K562 (cell line): Measurements from ENCODE around the gene CDC5L.

Source experiments
- ARNT ChIP-seq, 2 experiments: fragments of 450-650 bp; IDR thresholded peaks; 2 replicates each; pipeline ENCODE4 v1.6.1; 2016; ENCODE audit warnings: mild to moderate bottlenecking in 1 of 2
- CREB1 ChIP-seq, 2 experiments: sonication (generic) in 1 of 2; formaldehyde crosslinking in 1 of 2; IDR thresholded peaks; 2 replicates each; pipeline versions ENCODE4 v1.6.1 to v1.8.0; 2012 to 2022; ENCODE audit warnings: inconsistent platforms in 1 of 2, mild to moderate bottlenecking in 1 of 2, missing genetic modification reagents in 1 of 2, moderate library complexity in 1 of 2
- NR2C2 ChIP-seq, 2 experiments: fragments of 200-800 bp in 1 of 2; sonication (Bioruptor generic) in 1 of 2; sonication (generic) in 1 of 2; formaldehyde crosslinking in 1 of 2; IDR thresholded peaks; 2 replicates each; pipeline versions ENCODE4 v1.6.1 to v1.8.0; 2016 to 2022; ENCODE audit warnings: mild to moderate bottlenecking in 1 of 2, missing compliant biosample characterization in 1 of 2, missing genetic modification characterization in 1 of 2, missing genetic modification reagents in 1 of 2
- NR4A1 ChIP-seq, 2 experiments: fragments of 250-450 bp in 1 of 2; fragments of 450-650 bp in 1 of 2; sonication (Bioruptor Pico) in 1 of 2; IDR thresholded peaks; 2 replicates each; pipeline versions ENCODE4 v1.4.0 to v1.6.1; 2016 to 2020; ENCODE audit warnings: mild to moderate bottlenecking in 2 of 2, missing compliant biosample characterization in 1 of 2, missing genetic modification characterization in 1 of 2, moderate library complexity in 1 of 2
- NRF1 ChIP-seq, 2 experiments: fragments of 450-650 bp; IDR thresholded peaks in 1 of 2; conservative IDR thresholded peaks in 1 of 2; 2 replicates each; pipeline ENCODE4 v1.6.1; 2014; ENCODE audit warnings: mild to moderate bottlenecking in 2 of 2
- PCBP1 ChIP-seq: fragments of 200-400 bp; formaldehyde crosslinking; IDR thresholded peaks from 2 replicates; pipeline ENCODE4 v1.6.1; 2018; ENCODE audit warnings: mild to moderate bottlenecking, low read depth, low read length; ENCODE audit not compliant: poor library complexity, severe bottlenecking
- POU5F1 ChIP-seq: fragments of 150-350 bp; IDR thresholded peaks from 2 replicates; pipeline ENCODE4 v1.6.1; 2014; ENCODE audit warnings: borderline replicate concordance, low read length, low read depth, mild to moderate bottlenecking; ENCODE audit not compliant: partially characterized antibody
- YY1 ChIP-seq, 3 experiments: IDR thresholded peaks; 2 replicates each; pipeline ENCODE4 v1.6.1; 2011; ENCODE audit warnings: low read length in 2 of 3, mild to moderate bottlenecking in 2 of 3, moderate library complexity in 2 of 3, borderline replicate concordance in 1 of 3, control low read depth in 1 of 3, low read depth in 1 of 3; ENCODE audit not compliant: insufficient read depth in 3 of 3, insufficient replicate concordance in 2 of 3, control insufficient read depth in 1 of 3, insufficient read length in 1 of 3; ENCODE audit errors: extremely low read depth in 1 of 3
- ZC3H4 ChIP-seq: sonication (generic); formaldehyde crosslinking; IDR thresholded peaks from 2 replicates; pipeline ENCODE4 v1.9.0; 2021; ENCODE audit warnings: missing genetic modification reagents, borderline replicate concordance
- ZNF436 ChIP-seq: fragments of 250-450, 450-650 bp; sonication (Bioruptor Pico); formaldehyde crosslinking; IDR thresholded peaks from 2 replicates; pipeline ENCODE4 v1.7.0; 2020; ENCODE audit warnings: mild to moderate bottlenecking
- TF ChIP-seq, protein P1 (sequence below): IDR thresholded peaks from 2 replicates; pipeline ENCODE4 v1.6.1; 2014; ENCODE audit warnings: antibody characterized with exemption
- TF ChIP-seq, protein P2 (sequence below), 3 experiments: IDR thresholded peaks in 2 of 3; conservative IDR thresholded peaks in 1 of 3; 2 replicates each; pipeline ENCODE4 v1.5.1; 2011 to 2012; ENCODE audit warnings: low read length in 3 of 3, mild to moderate bottlenecking in 3 of 3, control low read depth in 2 of 3, improper control_type of control experiment in 1 of 3, inconsistent platforms in 1 of 3, low read depth in 1 of 3, mixed read lengths in 1 of 3, moderate library complexity in 1 of 3; ENCODE audit not compliant: insufficient read depth in 2 of 3
- TF ChIP-seq, protein P3 (sequence below): fragments of 450-650 bp; formaldehyde crosslinking; IDR thresholded peaks from 2 replicates; pipeline ENCODE4 v1.4.0; 2022; ENCODE audit warnings: mild to moderate bottlenecking, moderate library complexity

DNA sequence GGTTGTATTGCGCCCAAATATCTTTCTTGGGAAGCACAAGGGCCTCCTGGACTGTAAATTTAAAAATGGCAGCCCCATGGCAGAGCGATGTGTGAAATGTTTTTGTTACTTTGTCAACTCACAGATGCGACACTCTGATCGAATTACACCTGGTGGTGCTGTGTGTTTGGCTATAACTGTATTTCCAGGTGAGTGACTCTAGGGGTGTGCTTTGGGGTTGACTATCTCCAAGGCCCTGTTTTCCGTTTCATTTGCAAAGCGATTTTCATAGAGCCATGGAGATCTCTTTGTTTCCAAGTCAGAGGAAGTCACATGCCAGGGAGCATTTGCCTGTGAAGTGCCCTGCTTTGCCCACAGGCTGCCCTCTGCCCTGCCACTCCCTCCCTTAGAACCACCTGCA, 93.5 kb downstream of the CDC5L start:
- TF ChIP-seq, protein P1, sequence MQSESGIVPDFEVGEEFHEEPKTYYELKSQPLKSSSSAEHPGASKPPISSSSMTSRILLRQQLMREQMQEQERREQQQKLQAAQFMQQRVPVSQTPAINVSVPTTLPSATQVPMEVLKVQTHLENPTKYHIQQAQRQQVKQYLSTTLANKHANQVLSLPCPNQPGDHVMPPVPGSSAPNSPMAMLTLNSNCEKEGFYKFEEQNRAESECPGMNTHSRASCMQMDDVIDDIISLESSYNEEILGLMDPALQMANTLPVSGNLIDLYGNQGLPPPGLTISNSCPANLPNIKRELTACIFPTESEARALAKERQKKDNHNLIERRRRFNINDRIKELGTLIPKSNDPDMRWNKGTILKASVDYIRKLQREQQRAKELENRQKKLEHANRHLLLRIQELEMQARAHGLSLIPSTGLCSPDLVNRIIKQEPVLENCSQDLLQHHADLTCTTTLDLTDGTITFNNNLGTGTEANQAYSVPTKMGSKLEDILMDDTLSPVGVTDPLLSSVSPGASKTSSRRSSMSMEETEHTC = no peak
- TF ChIP-seq ZC3H4 (CRISPR knock-in tag) (no peak), NR4A1 (CRISPR knock-in tag; IDR thresholded peaks at IDR 0.05) (no peak), NR4A1 (tag; IDR thresholded peaks at IDR 0.05) (no peak), PCBP1 (no peak), NR2C2 (CRISPR knock-in tag; IDR thresholded peaks at IDR 0.05) (no peak), NR2C2 (tag; IDR thresholded peaks at IDR 0.05) (no peak), POU5F1 (no peak), ARNT (IDR thresholded peaks at IDR 0.05) (no peak), YY1 (IDR thresholded peaks at IDR 0.05; ENCODE audit: borderline replicate concordance in 1 of 3, control insufficient read depth in 1 of 3, extremely low read depth in 1 of 3, insufficient read depth in 3 of 3, insufficient read length in 1 of 3, insufficient replicate concordance in 2 of 3, low read depth in 1 of 3, low read length in 2 of 3) (no peak), CREB1 (IDR thresholded peaks at IDR 0.05) (no peak), CREB1 (CRISPR knock-in tag; IDR thresholded peaks at IDR 0.05) (no peak), ZNF436 (CRISPR knock-in tag) (no peak), NRF1 (conservative IDR thresholded peaks at IDR 0.05 in 1 of 2, IDR thresholded peaks at IDR 0.05 in 1 of 2) (no peak)
- TF ChIP-seq, protein P2, sequence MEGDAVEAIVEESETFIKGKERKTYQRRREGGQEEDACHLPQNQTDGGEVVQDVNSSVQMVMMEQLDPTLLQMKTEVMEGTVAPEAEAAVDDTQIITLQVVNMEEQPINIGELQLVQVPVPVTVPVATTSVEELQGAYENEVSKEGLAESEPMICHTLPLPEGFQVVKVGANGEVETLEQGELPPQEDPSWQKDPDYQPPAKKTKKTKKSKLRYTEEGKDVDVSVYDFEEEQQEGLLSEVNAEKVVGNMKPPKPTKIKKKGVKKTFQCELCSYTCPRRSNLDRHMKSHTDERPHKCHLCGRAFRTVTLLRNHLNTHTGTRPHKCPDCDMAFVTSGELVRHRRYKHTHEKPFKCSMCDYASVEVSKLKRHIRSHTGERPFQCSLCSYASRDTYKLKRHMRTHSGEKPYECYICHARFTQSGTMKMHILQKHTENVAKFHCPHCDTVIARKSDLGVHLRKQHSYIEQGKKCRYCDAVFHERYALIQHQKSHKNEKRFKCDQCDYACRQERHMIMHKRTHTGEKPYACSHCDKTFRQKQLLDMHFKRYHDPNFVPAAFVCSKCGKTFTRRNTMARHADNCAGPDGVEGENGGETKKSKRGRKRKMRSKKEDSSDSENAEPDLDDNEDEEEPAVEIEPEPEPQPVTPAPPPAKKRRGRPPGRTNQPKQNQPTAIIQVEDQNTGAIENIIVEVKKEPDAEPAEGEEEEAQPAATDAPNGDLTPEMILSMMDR (IDR thresholded peaks at IDR 0.05 in 2 of 3, conservative IDR thresholded peaks at IDR 0.05 in 1 of 3; ENCODE audit: insufficient read depth in 2 of 3, low read depth in 1 of 3, low read length in 3 of 3) = no peak
- TF ChIP-seq, protein P3, sequence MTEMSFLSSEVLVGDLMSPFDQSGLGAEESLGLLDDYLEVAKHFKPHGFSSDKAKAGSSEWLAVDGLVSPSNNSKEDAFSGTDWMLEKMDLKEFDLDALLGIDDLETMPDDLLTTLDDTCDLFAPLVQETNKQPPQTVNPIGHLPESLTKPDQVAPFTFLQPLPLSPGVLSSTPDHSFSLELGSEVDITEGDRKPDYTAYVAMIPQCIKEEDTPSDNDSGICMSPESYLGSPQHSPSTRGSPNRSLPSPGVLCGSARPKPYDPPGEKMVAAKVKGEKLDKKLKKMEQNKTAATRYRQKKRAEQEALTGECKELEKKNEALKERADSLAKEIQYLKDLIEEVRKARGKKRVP (CRISPR knock-in tag) = no peak
